ENCODE measurements around the gene HSBP1L1. TPM values are rescaled to one million over a fixed set of nuclear protein-coding genes. Genes with fewer than 3 reads are reported as not detected.

The HSBP1L1 gene
- polyA plus RNA-seq, 2 of the 4 experiments (the other 2 are of a cell fraction) = 17.7 to 19.1 TPM

- no peak overlapping the region for H3K4me3 ChIP-seq
- DNase-seq (ENCODE audit: low read depth in 1 of 2, low spot score in 1 of 2) = no peak
- POLR2A ChIA-PET = interaction anchor here (1.1 kb wide), 1 partner anchor 54 kb away, joined by 4 read pairs; the partner anchor contains the start of gene RBFA
- WGBS (ENCODE audit: missing lambda C conversion rate) = 98% methylated on average over 5 of the region's 5 CpGs
- no peak overlapping the region for H3K27ac ChIP-seq
- ATAC-seq = no peak
- TF ChIP-seq JUNB (IDR thresholded peaks at IDR 0.05) (no peak), CHD2 (IDR thresholded peaks at IDR 0.05; ENCODE audit: low read length, partially characterized antibody) (no peak), FOXS1 (CRISPR knock-in tag; IDR thresholded peaks at IDR 0.05) (no peak), MAZ (IDR thresholded peaks at IDR 0.05; ENCODE audit: borderline replicate concordance, low read depth, low read length) (no peak), HMGXB4 (CRISPR knock-in tag; IDR thresholded peaks at IDR 0.05; ENCODE audit: borderline replicate concordance) (no peak), EP300 (IDR thresholded peaks at IDR 0.05) (no peak), KDM5A (IDR thresholded peaks at IDR 0.05) (no peak), TFCP2L1 (CRISPR knock-in tag; IDR thresholded peaks at IDR 0.05) (no peak)
- no peak overlapping the region for H3K4me2 ChIP-seq
- H3K9me3 ChIP-seq = no peaks in the 10 kb centered on the region
- CTCF ChIA-PET = no interaction called here
- FAIRE-seq = no peak
- H3K4me1 ChIP-seq = 0 out of 3 replicates have a peak, but pooled peaks cover 7% of the 10 kb centered on the region
Measured at GRCh38 chr18:79979843-79980242, 15.4 kb downstream of the HSBP1L1 start.

DNA sequence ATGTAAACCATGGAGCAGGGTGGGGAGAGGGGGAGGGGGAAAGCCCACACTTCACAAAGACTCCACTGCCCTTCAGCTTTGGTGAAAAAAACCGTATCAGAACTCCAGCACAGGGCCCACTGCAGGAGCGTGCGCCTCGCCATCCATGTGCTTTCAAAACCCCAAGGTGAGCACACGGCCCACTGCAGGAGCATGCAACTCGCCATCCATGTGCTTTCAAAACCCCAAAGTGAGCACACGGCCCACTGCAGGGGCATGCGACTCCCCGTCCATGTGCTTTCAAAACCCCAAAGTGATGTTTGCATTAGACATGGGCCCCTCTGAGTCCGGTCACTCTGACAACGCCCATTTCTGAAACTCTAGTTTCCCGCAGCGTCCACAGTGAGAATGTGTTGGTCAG lies 16.1 kb downstream of the HSBP1L1 start:
- Histone ChIP-seq H3K27ac (no peak overlapping the region), H3K9me3 (no peaks in the 10 kb centered on the region), H3K4me1 (0 out of 3 replicates have a peak, but pooled peaks cover 7% of the 10 kb centered on the region), H3K4me3 (no peak overlapping the region), H3K4me2 (no peak overlapping the region)
- ChIA-PET CTCF (no interaction called here), POLR2A (no interaction called here)
- ATAC-seq (no peak), DNase-seq (ENCODE audit: low read depth in 1 of 2, low spot score in 1 of 2) (no peak), FAIRE-seq (no peak)
- WGBS (ENCODE audit: missing lambda C conversion rate) = 86% methylated on average over 13 of the region's 13 CpGs
- no peak for TF ChIP-seq TP53 (CRISPR knock-in tag; IDR thresholded peaks at IDR 0.05)
- TF ChIP-seq RFX5 (IDR thresholded peaks at IDR 0.05) = no peak
- TF ChIP-seq HOXB5 (CRISPR knock-in tag; IDR thresholded peaks at IDR 0.05) = no peak
- TF ChIP-seq, protein P1, sequence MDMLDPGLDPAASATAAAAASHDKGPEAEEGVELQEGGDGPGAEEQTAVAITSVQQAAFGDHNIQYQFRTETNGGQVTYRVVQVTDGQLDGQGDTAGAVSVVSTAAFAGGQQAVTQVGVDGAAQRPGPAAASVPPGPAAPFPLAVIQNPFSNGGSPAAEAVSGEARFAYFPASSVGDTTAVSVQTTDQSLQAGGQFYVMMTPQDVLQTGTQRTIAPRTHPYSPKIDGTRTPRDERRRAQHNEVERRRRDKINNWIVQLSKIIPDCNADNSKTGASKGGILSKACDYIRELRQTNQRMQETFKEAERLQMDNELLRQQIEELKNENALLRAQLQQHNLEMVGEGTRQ (IDR thresholded peaks at IDR 0.05) = no peak
- TF ChIP-seq NPAS2 (CRISPR knock-in tag; IDR thresholded peaks at IDR 0.05; ENCODE audit: borderline replicate concordance) = no peak
- TF ChIP-seq MYC (IDR thresholded peaks at IDR 0.05; ENCODE audit: borderline replicate concordance, low read length) = no peak

- ATAC-seq (no peak; a peak in 1 of 6 replicates), DNase-seq (ENCODE audit: low read depth in 1 of 2, low spot score in 1 of 2) (peak in 1 of 2 experiments; percentile 10), FAIRE-seq (no peak)
- CTCF ChIA-PET = interaction anchor here (0.7 to 1.7 kb wide), 2 partner anchors 10 to 57 kb away, joined by 3 to 5 read pairs; no protein-coding TSS in a partner anchor
- POLR2A ChIA-PET = no interaction called here
- Histone ChIP-seq H3K4me1 (peaks cover 13% of the 10 kb centered on the region; the same call in 1 of the 3 replicates), H3K4me2 (no peak overlapping the region), H3K9me3 (no peaks in the 10 kb centered on the region), H3K27ac (no peak overlapping the region), H3K4me3 (no peak overlapping the region)
- TF ChIP-seq, protein P1 (IDR thresholded peaks at IDR 0.05) = no peak
- TF ChIP-seq MYC (IDR thresholded peaks at IDR 0.05; ENCODE audit: borderline replicate concordance, low read length) = no peak
- 92% methylated on average over 6 of the region's 6 CpGs for WGBS (ENCODE audit: missing lambda C conversion rate)
Measured at GRCh38 chr18:79982736-79983135, 18.3 kb downstream of the HSBP1L1 start.

DNA sequence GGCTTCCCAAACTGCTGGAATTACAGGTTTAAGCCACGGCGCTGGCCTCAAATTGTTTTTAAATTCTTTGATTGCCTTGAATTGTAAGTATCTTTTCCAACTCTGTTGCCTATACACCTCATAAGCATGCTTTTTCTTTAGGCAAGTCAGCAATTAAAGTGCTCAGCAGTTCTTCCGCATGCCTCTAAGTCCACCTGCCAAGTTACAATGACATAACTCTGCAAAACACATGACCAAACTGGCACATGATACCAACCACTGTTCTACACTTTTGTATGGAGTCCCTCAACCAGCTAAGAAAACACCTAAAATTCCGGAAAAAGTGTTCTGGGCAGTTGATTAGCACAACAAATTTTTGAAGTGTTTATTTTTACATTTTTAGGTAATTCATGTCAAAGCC lies 18.8 kb downstream of the HSBP1L1 start:
- Histone ChIP-seq H3K4me1 (peaks cover 13% of the 10 kb centered on the region; the same call in 1 of the 3 replicates), H3K9me3 (no peaks in the 10 kb centered on the region), H3K27ac (no peak overlapping the region), H3K4me3 (no peak overlapping the region), H3K4me2 (no peak overlapping the region)
- ChIA-PET CTCF (interaction anchor here (0.7 kb wide), 1 partner anchor 56 kb away, joined by 3 read pairs; no protein-coding TSS in a partner anchor), POLR2A (no interaction called here)
- WGBS (ENCODE audit: missing lambda C conversion rate) = 98% methylated on average over 4 of the region's 4 CpGs
- ATAC-seq = no peak
- FAIRE-seq = no peak
- DNase-seq (ENCODE audit: low read depth in 1 of 2, low spot score in 1 of 2) = no peak
- TF ChIP-seq KDM1A (IDR thresholded peaks at IDR 0.05; ENCODE audit: low read depth) = no peak
- TF ChIP-seq, protein P1 (IDR thresholded peaks at IDR 0.05) = no peak
- TF ChIP-seq POLR2AphosphoS2 (conservative IDR thresholded peaks at IDR 0.05; ENCODE audit: low read length) = no peak
- TF ChIP-seq PBX3 (IDR thresholded peaks at IDR 0.05) = no peak
- no peak for TF ChIP-seq NFE2L2 (conservative IDR thresholded peaks at IDR 0.05; ENCODE audit: low read length)
- TF ChIP-seq HOXB13 (CRISPR knock-in tag; IDR thresholded peaks at IDR 0.05; ENCODE audit: low read depth) = no peak
- no peak for TF ChIP-seq GATA3 (IDR thresholded peaks at IDR 0.05; ENCODE audit: borderline replicate concordance)
- no peak for TF ChIP-seq CTCF (IDR thresholded peaks at IDR 0.05)
- no peak for TF ChIP-seq MYC (IDR thresholded peaks at IDR 0.05; ENCODE audit: borderline replicate concordance, low read length)
- no peak for TF ChIP-seq HOXA7 (CRISPR knock-in tag; IDR thresholded peaks at IDR 0.05)
- TF ChIP-seq HDAC2 (IDR thresholded peaks at IDR 0.05) = no peak

All from A549 (cell line).